Endothelial cell of umbilical vein (primary cell): ENCODE data around the gene PKHD1. TPM values are rescaled to one million over a fixed set of nuclear protein-coding genes. Genes with fewer than 3 reads are reported as not detected.

ENCODE experiments used
- BruUV-seq: library from RNA; stranded (reverse); fragments of 400-500 nt; replicated peaks from 2 replicates; lab custom pipeline; 2021; lab: Mats Ljungman, UMichigan
- CTCF ChIA-PET: fragments of 300-600, 350-600 bp; sonication (Branson Sonifier 250); formaldehyde crosslinking; loops from one replicate; lab custom pipeline; 2021; ENCODE audit warnings: antibody characterized with exemption, inconsistent platforms; lab: Charles Lee
- POLR2A ChIA-PET: fragments of 300-600, 350-600 bp; sonication (Branson Sonifier 250); formaldehyde crosslinking; loops from one replicate; lab custom pipeline; 2021; ENCODE audit warnings: antibody characterized with exemption, inconsistent platforms; lab: Charles Lee
- DNase-seq: peaks from one replicate; pipeline ENCODE4 v3.0.0-alpha.2; 2011; ENCODE audit warnings: low read depth, low spot score
- FAIRE-seq: peaks from 2 replicates; lab custom pipeline; 2011; peaks lifted over from hg19 to GRCh38; lab: Jason Lieb, UNC
- H2AFZ ChIP-seq: 2 replicates; pipeline ENCODE4 v1.6.0; 2012; ENCODE audit warnings: low read depth, low read length, control low read depth, inconsistent platforms
- H3K27ac ChIP-seq: 2 replicates; pipeline ENCODE4 v1.5.1; 2011; ENCODE audit warnings: low read depth, mild to moderate bottlenecking, control low read depth, low read length, moderate library complexity; ENCODE audit not compliant: insufficient read depth
- H3K27me3 ChIP-seq, 2 experiments: 2 replicates each; pipeline versions ENCODE4 v1.6.0 to v1.6.1; 2011; ENCODE audit warnings: low read length in 2 of 2, mixed read lengths in 1 of 2; ENCODE audit not compliant: control insufficient read depth in 2 of 2, insufficient read depth in 2 of 2
- H3K36me3 ChIP-seq, 2 experiments: 2 replicates in 1 of 2; 3 replicates in 1 of 2; pipeline ENCODE4 v1.5.1; 2011; ENCODE audit warnings: low read length in 2 of 2, mild to moderate bottlenecking in 1 of 2, moderate library complexity in 1 of 2; ENCODE audit not compliant: control insufficient read depth in 2 of 2, insufficient read depth in 2 of 2; ENCODE audit errors: extremely low read depth in 1 of 2
- H3K4me1 ChIP-seq: 3 replicates; pipeline ENCODE4 v1.5.1; 2011; ENCODE audit warnings: mild to moderate bottlenecking, low read length; ENCODE audit not compliant: control insufficient read depth, insufficient read depth; ENCODE audit errors: extremely low read depth
- H3K4me2 ChIP-seq: 2 replicates; pipeline ENCODE4 v1.6.1; 2011; ENCODE audit warnings: low read length, control low read depth, mixed read lengths; ENCODE audit not compliant: insufficient read depth
- H3K4me3 ChIP-seq, 3 experiments: fragments of 200-600 bp in 1 of 3; sonication (generic), shearing (Covaris generic) in 1 of 3; replicated peaks in 1 of 3; 2 replicates each; pipeline ENCODE4 v1.5.1; 2011 to 2016; ENCODE audit warnings: control low read depth in 3 of 3, low read length in 3 of 3, mild to moderate bottlenecking in 2 of 3, inconsistent platforms in 1 of 3, low read depth in 1 of 3, moderate library complexity in 1 of 3; ENCODE audit not compliant: insufficient read depth in 1 of 3
- H3K79me2 ChIP-seq: 2 replicates; pipeline ENCODE4 v1.6.0; 2012; ENCODE audit warnings: low read length, inconsistent platforms; ENCODE audit not compliant: control insufficient read depth, insufficient read depth
- H3K9ac ChIP-seq: replicated peaks from 2 replicates; pipeline ENCODE3; 2011; ENCODE audit warnings: low read length, control low read depth; ENCODE audit not compliant: insufficient read depth; ENCODE audit errors: extremely low read depth
- H3K9me1 ChIP-seq: replicated peaks from 3 replicates; pipeline ENCODE4 v1.6.0; 2011; ENCODE audit warnings: mild to moderate bottlenecking, low read length; ENCODE audit not compliant: control insufficient read depth, insufficient read depth; ENCODE audit errors: extremely low read depth
- H3K9me3 ChIP-seq: replicated peaks from 2 replicates; pipeline ENCODE4 v1.5.1; 2012; ENCODE audit warnings: low read length, inconsistent platforms; ENCODE audit not compliant: control insufficient read depth, insufficient read depth
- H4K20me1 ChIP-seq: replicated peaks from 2 replicates; pipeline ENCODE3; 2011; ENCODE audit warnings: mild to moderate bottlenecking, low read length; ENCODE audit not compliant: control insufficient read depth, insufficient read depth; ENCODE audit errors: extremely low read depth
- CTCF ChIP-seq, 2 donors: IDR thresholded peaks; 1 replicate in 1 of 2; 2 replicates in 1 of 2; pipeline ENCODE4 v1.5.1; 2011; ENCODE audit warnings: low read length in 2 of 2, mild to moderate bottlenecking in 2 of 2, moderate library complexity in 2 of 2, control low read depth in 1 of 2, inconsistent platforms in 1 of 2, low read depth in 1 of 2; ENCODE audit not compliant: insufficient read depth in 1 of 2; ENCODE audit errors: extremely low read depth in 1 of 2
- EZH2 ChIP-seq: IDR thresholded peaks from 2 replicates; pipeline ENCODE4 v1.6.1; 2012; ENCODE audit warnings: borderline replicate concordance, low read depth, mild to moderate bottlenecking, moderate library complexity, low read length, inconsistent platforms; ENCODE audit not compliant: severe bottlenecking
- FOS ChIP-seq: IDR thresholded peaks from 2 replicates; pipeline ENCODE4 v1.6.1; 2011; ENCODE audit warnings: mild to moderate bottlenecking, low read length, moderate library complexity, borderline replicate concordance; ENCODE audit not compliant: insufficient read depth
- GATA2 ChIP-seq: IDR thresholded peaks from 2 replicates; pipeline ENCODE4 v1.7.0; 2011; ENCODE audit warnings: low read depth, mild to moderate bottlenecking, moderate library complexity, mixed read lengths, low read length; ENCODE audit not compliant: insufficient read length, insufficient read depth
- JUN ChIP-seq: IDR thresholded peaks from 2 replicates; pipeline ENCODE4 v1.6.1; 2011; ENCODE audit warnings: borderline replicate concordance, low read depth; ENCODE audit not compliant: insufficient read length, insufficient read depth
- MAX ChIP-seq: IDR thresholded peaks from 2 replicates; pipeline ENCODE4 v1.6.1; 2011; ENCODE audit not compliant: insufficient read depth, insufficient read length
- MYC ChIP-seq: IDR thresholded peaks from one replicate; pipeline ENCODE4 v1.6.1; 2011; ENCODE audit warnings: mild to moderate bottlenecking, low read depth, low read length
- POLR2A ChIP-seq: IDR thresholded peaks from 2 replicates; pipeline ENCODE4 v1.6.1; 2012; ENCODE audit warnings: low read depth, mild to moderate bottlenecking, control low read depth, low read length
- POLR2AphosphoS5 ChIP-seq: IDR thresholded peaks from 2 replicates; pipeline ENCODE4 v1.6.1; 2012; ENCODE audit warnings: low read depth, mild to moderate bottlenecking, control low read depth, low read length, moderate library complexity; ENCODE audit not compliant: insufficient read depth
- dilution Hi-C: fragments of 300-500 bp; cut with MboI; formaldehyde crosslinking; loops from one replicate; pipeline ENCODE4 v1.15.0; 2019; ENCODE audit warnings: low sequenced_read_pairs; ENCODE audit not compliant: extremely low pct_ligation_motif_present
- intact Hi-C: fragments of 100-400 bp; cut with micrococcal nuclease; formaldehyde crosslinking; loops from one replicate; pipeline ENCODE4 v1.10.0; 2022
- polyA plus RNA-seq, 4 experiments: library from polyadenylated mRNA; depleted of rRNA in 3 of 4; stranded (reverse) in 3 of 4; unstranded in 1 of 4; fragments of >200 nt; gene quantifications; 2 replicates each; pipeline versions ENCODE4 v1.2.1 to v1.2.3, GENCODE V29; 2011 to 2012; ENCODE audit warnings: missing spikeins in 1 of 4
- total RNA-seq: library from RNA; stranded (reverse); gene quantifications from 2 replicates; pipeline ENCODE4 v1.2.3, GENCODE V29; 2021

The PKHD1 gene
- total and polyA plus RNA-seq, 2 donors (not counting 3 experiments of a cell fraction or from before 2014, with no cell fraction given) = not detected

GRCh38 chr6:51777618-51778017, 309.8 kb downstream of the PKHD1 start:
- no peak overlapping the region for H3K9ac ChIP-seq
- no peak overlapping the region for H3K4me2 ChIP-seq
- dilution Hi-C loops (no loop called here), intact Hi-C loops (no loop called here)
- no peak overlapping the region for H2AFZ ChIP-seq
- H3K27ac ChIP-seq = no peak overlapping the region
- no peaks in the 10 kb centered on the region for H3K27me3 ChIP-seq
- no peaks in the 10 kb centered on the region for H4K20me1 ChIP-seq
- POLR2A ChIA-PET = no interaction called here
- H3K79me2 ChIP-seq = no peaks in the 10 kb centered on the region
- CTCF ChIA-PET = no interaction called here
- no peaks in the 10 kb centered on the region for H3K9me1 ChIP-seq
- TF ChIP-seq JUN (no peak), POLR2A (no peak), MAX (no peak), POLR2AphosphoS5 (no peak), EZH2 (no peak)
- no peak overlapping the region for H3K4me3 ChIP-seq
- no peaks in the 10 kb centered on the region for H3K36me3 ChIP-seq
- no peak for DNase-seq
- no TSS peak for BruUV-seq
- no peak for FAIRE-seq
- peaks cover 1% of the 10 kb centered on the region for H3K9me3 ChIP-seq
- H3K4me1 ChIP-seq = no peaks in the 10 kb centered on the region

- Histone ChIP-seq H3K9me1 (no peaks in the 10 kb centered on the region), H3K4me2 (no peak overlapping the region), H3K9ac (no peak overlapping the region), H3K9me3 (peaks cover 1% of the 10 kb centered on the region), H3K79me2 (no peaks in the 10 kb centered on the region), H3K4me3 (no peak overlapping the region), H3K4me1 (no peaks in the 10 kb centered on the region), H3K36me3 (no peaks in the 10 kb centered on the region), H3K27ac (no peak overlapping the region), H3K27me3 (no peaks in the 10 kb centered on the region), H2AFZ (no peak overlapping the region), H4K20me1 (no peaks in the 10 kb centered on the region)
- CTCF ChIA-PET = no interaction called here
- no TSS peak for BruUV-seq
- DNase-seq (no peak), FAIRE-seq (no peak)
- intact Hi-C loops (no loop called here), dilution Hi-C loops (no loop called here)
- TF ChIP-seq FOS (no peak), EZH2 (no peak), POLR2A (no peak), GATA2 (no peak), MYC (no peak), POLR2AphosphoS5 (no peak), JUN (no peak), MAX (no peak), CTCF (IDR thresholded peaks at IDR 0.05; ENCODE audit: extremely low read depth in 1 of 2, insufficient read depth in 1 of 2, low read depth in 1 of 2, low read length in 2 of 2) (no peak)
- POLR2A ChIA-PET = no interaction called here
Measured at GRCh38 chr6:51775942-51776860, 311.2 kb downstream of the PKHD1 start.
